Body of pancreas (tissue), 4 donors: ENCODE measurements around the gene IQSEC1. TPM values are rescaled to one million over a fixed set of nuclear protein-coding genes. Genes with fewer than 3 reads are reported as not detected.

ENCODE experiments used
- ATAC-seq: fragments of 150-250 bp; one replicate; pipeline ENCODE4 v1.9.1; 2016
- DNase-seq, 4 donors: peaks; one replicate each; pipeline ENCODE4 v3.0.0-alpha.2; 2019
- H3K27ac ChIP-seq, 4 donors: fragments of 200-600 bp; sonication (generic); 1 replicate in 3 of 4; 2 replicates in 1 of 4; pipeline versions ENCODE4 v1.5.1 to v1.6.1; 2016 to 2019; ENCODE audit warnings: mild to moderate bottlenecking in 1 of 4, mixed read lengths in 1 of 4, moderate library complexity in 1 of 4
- H3K27me3 ChIP-seq, 2 donors: fragments of 200-600 bp; sonication (generic); one replicate each; pipeline ENCODE4 v1.6.0; 2016; ENCODE audit warnings: mild to moderate bottlenecking in 1 of 2
- H3K36me3 ChIP-seq, 2 donors: fragments of 200-600 bp; sonication (generic); replicated peaks in 1 of 2; 2 replicates each; pipeline ENCODE4 v1.5.1; 2016; ENCODE audit warnings: low read depth in 2 of 2; ENCODE audit not compliant: insufficient read depth in 1 of 2
- H3K4me1 ChIP-seq: fragments of 200-600 bp; sonication (generic); one replicate; pipeline ENCODE4 v1.6.0; 2016
- H3K4me3 ChIP-seq, 2 donors: fragments of 200-600 bp; sonication (generic); 1 replicate in 1 of 2; 2 replicates in 1 of 2; pipeline ENCODE4 v1.5.1; 2016 to 2019
- H3K9me3 ChIP-seq, 3 donors: fragments of 200-600 bp; sonication (generic); 1 replicate in 2 of 3; 2 replicates in 1 of 3; pipeline ENCODE4 v1.5.1; 2016
- POLR2A ChIP-seq, 3 donors: fragments of 450-650 bp; IDR thresholded peaks; one replicate each; pipeline ENCODE4 v1.6.1; 2016; ENCODE audit warnings: antibody characterized with exemption in 3 of 3, mild to moderate bottlenecking in 2 of 3
- WGBS, 2 donors: methylation state at CpG; one replicate each; pipeline ENCODE4 v1.1.5; 2017; 5-methylcytosine and 5-hydroxymethylcytosine counted together
- intact Hi-C: fragments of 100-400 bp; cut with DNase I; formaldehyde crosslinking; loops from one replicate; pipeline ENCODE4 v1.15.1; 2023
- small RNA-seq: library from RNA; depleted of rRNA; stranded (forward); fragments of <200 nt; gene quantifications from one replicate; pipeline ENCODE3, GENCODE V24; 2016
- total RNA-seq, 2 donors: library from RNA; depleted of rRNA; stranded (reverse); fragments of >200 nt; gene quantifications; one replicate each; pipeline ENCODE4 v1.1.0, GENCODE V29; 2016
- TF ChIP-seq, protein P1 (sequence below), 7 experiments: fragments of 450-650 bp in 4 of 7; fragments of 200-600 bp in 3 of 7; sonication (generic) in 3 of 7; IDR thresholded peaks; one replicate each; pipeline ENCODE4 v1.5.1; 2016 to 2019; ENCODE audit warnings: antibody characterized with exemption in 7 of 7

Gene IQSEC1
- total RNA-seq, 2 donors from 2014 or later = 29.6 to 42.2 TPM

DNA sequence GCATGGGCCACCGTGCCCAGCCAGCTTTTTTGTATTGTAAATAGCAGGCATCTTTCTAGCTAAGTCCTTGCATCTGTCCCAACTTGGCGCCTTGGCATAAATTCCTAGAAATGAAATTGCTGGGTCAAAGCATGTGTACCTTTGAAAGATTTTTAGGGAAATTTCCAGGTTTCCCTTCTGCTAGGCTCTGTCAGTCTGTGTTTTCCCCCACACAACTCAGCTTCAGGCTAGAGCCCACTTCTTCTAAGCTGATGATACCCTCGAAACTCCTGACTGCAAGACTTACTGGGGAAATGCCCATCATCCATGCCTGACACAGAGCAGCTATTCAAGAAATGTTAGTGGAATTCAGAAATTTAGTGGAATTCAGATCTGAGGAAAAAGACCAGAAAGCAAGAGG lies 221.0 kb downstream of the IQSEC1 start:
- no peaks in the 10 kb centered on the region for H3K9me3 ChIP-seq
- no peaks in the 10 kb centered on the region for H3K27me3 ChIP-seq
- H3K4me1 ChIP-seq = peaks cover 8% of the 10 kb centered on the region
- intact Hi-C loops = no loop called here
- no peaks in the 10 kb centered on the region for H3K36me3 ChIP-seq
- ATAC-seq (no peak), DNase-seq (no peak)
- 83% methylated on average over 3 of the region's 3 CpGs for WGBS, 2 donors
- TF ChIP-seq POLR2A (IDR thresholded peaks at IDR 0.05) = no peak
- TF ChIP-seq, protein P1, sequence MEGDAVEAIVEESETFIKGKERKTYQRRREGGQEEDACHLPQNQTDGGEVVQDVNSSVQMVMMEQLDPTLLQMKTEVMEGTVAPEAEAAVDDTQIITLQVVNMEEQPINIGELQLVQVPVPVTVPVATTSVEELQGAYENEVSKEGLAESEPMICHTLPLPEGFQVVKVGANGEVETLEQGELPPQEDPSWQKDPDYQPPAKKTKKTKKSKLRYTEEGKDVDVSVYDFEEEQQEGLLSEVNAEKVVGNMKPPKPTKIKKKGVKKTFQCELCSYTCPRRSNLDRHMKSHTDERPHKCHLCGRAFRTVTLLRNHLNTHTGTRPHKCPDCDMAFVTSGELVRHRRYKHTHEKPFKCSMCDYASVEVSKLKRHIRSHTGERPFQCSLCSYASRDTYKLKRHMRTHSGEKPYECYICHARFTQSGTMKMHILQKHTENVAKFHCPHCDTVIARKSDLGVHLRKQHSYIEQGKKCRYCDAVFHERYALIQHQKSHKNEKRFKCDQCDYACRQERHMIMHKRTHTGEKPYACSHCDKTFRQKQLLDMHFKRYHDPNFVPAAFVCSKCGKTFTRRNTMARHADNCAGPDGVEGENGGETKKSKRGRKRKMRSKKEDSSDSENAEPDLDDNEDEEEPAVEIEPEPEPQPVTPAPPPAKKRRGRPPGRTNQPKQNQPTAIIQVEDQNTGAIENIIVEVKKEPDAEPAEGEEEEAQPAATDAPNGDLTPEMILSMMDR (IDR thresholded peaks at IDR 0.05) = no peak
- no peak overlapping the region for H3K27ac ChIP-seq
- no peak overlapping the region for H3K4me3 ChIP-seq

Small RNA genes within 50 kb of the gene (small RNA-seq; reads per million reads assigned to genes)
- not detected for gene AC034198.1
- gene AC069271.1 = not detected

Other genes with a start within 250 kb of the IQSEC1 start
- gene RPL32, start 231.9 kb downstream of the IQSEC1 start, total RNA-seq = 1,000 to 10,000 TPM in 1 of 2 donors, 100 to 1,000 TPM in 1; 396 to 1,369 TPM